SK-N-MC (cell line): ENCODE data around the gene GPN1.
A peak's percentile ranks its signal among the peaks of the same experiment; 100 is the strongest.
"Not testable (repeated sequence)": the region's sequence is repeated elsewhere in the genome, so short reads cannot be mapped to it uniquely, and the experiment has no call there.

Experiments
- DNase-seq: peaks from one replicate; pipeline ENCODE4 v3.0.0-alpha.2; 2011; ENCODE audit warnings: low read depth, low spot score
- H3K27ac ChIP-seq: fragments of 200-600 bp; sonication (generic); 2 replicates; pipeline ENCODE4 v1.5.1; 2016; ENCODE audit warnings: mixed run types
- H3K36me3 ChIP-seq: fragments of 200-600 bp; sonication (generic); 2 replicates; pipeline ENCODE4 v1.6.1; 2017; ENCODE audit warnings: antibody characterized with exemption, low read length, mixed read lengths; ENCODE audit not compliant: insufficient read depth
- H3K4me3 ChIP-seq: fragments of 200-600 bp; sonication (generic); 2 replicates; pipeline ENCODE4 v1.5.1; 2016
- H3K9ac ChIP-seq: fragments of 200-600 bp; sonication (generic); 2 replicates; pipeline ENCODE4 v1.8.0; 2017; ENCODE audit warnings: mixed run types, mixed read lengths; ENCODE audit not compliant: insufficient read length
- H3K9me3 ChIP-seq: fragments of 200-600 bp; sonication (generic); 2 replicates; pipeline ENCODE4 v1.6.1; 2017; ENCODE audit warnings: low read depth, mild to moderate bottlenecking, antibody characterized with exemption, low read length, moderate library complexity, mixed read lengths
- EZH2 ChIP-seq: fragments of 200-600 bp; sonication (generic); IDR thresholded peaks from one replicate; pipeline ENCODE4 v1.6.1; 2017; ENCODE audit warnings: antibody characterized with exemption
- FOXP2 ChIP-seq: optimal IDR thresholded peaks from 2 replicates; pipeline ENCODE3; 2011; ENCODE audit warnings: mild to moderate bottlenecking, moderate library complexity; ENCODE audit not compliant: insufficient read depth; ENCODE audit errors: extremely low read length, control extremely low read depth
- POLR2AphosphoS5 ChIP-seq: IDR thresholded peaks from 2 replicates; pipeline ENCODE4 v1.6.1; 2012; ENCODE audit warnings: mild to moderate bottlenecking, low read depth, low read length, borderline replicate concordance

Gene GPN1

DNA sequence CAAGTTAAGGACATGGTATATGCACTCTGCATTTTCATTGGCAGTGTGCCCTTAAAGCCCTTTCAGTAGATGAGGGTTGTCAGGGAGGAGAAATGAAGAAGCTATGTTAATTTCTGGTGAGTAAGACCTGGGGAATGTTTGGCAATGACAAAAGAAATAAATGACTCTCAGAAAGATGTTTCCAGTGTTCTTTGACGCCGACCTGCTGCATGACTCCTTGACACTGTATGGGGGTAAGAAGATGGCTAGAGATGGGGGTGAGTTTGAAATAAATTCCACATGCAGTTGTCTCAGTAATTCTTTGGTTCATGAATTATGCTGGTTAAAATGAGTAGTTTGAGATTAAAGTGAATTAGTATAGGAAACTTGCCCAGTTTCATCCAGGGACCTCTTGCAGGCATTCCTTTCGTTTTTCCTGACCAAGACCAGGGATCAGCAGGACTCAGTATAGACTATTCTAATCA is 5.9 kb upstream of the GPN1 start:
- Histone ChIP-seq H3K4me3 (no peak overlapping the region), H3K27ac (no peak overlapping the region), H3K9ac (no peak overlapping the region), H3K36me3 (peaks cover 48% of the 10 kb centered on the region), H3K9me3 (no peaks in the 10 kb centered on the region)
- TF ChIP-seq POLR2AphosphoS5 (no peak), FOXP2 (no peak), EZH2 (no peak)
- DNase-seq: no peak

GRCh38 chr2:27624943-27625342 is 3.9 kb upstream of the GPN1 start:
- Histone ChIP-seq H3K27ac (no peak overlapping the region), H3K9ac (no peak overlapping the region), H3K36me3 (peaks cover 33% of the 10 kb centered on the region), H3K4me3 (no peak overlapping the region), H3K9me3 (no peaks in the 10 kb centered on the region)
- no peak for DNase-seq
- TF ChIP-seq POLR2AphosphoS5 (no peak), EZH2 (no peak), FOXP2 (no peak)

- H3K36me3 ChIP-seq: peaks cover 30% of the 10 kb centered on the region
- not testable (repeated sequence) for DNase-seq, H3K9ac ChIP-seq, H3K9me3 ChIP-seq, H3K4me3 ChIP-seq, H3K27ac ChIP-seq
These were observed 2.5 kb upstream of the GPN1 start for GRCh38 chr2:27626323-27626722.

- peaks cover 29% of the 10 kb centered on the region for H3K36me3 ChIP-seq
- not testable (repeated sequence) for H3K9ac ChIP-seq, H3K4me3 ChIP-seq, DNase-seq, H3K27ac ChIP-seq, H3K9me3 ChIP-seq
These were observed 1.9 kb upstream of the GPN1 start for GRCh38 chr2:27626921-27627320.

DNA sequence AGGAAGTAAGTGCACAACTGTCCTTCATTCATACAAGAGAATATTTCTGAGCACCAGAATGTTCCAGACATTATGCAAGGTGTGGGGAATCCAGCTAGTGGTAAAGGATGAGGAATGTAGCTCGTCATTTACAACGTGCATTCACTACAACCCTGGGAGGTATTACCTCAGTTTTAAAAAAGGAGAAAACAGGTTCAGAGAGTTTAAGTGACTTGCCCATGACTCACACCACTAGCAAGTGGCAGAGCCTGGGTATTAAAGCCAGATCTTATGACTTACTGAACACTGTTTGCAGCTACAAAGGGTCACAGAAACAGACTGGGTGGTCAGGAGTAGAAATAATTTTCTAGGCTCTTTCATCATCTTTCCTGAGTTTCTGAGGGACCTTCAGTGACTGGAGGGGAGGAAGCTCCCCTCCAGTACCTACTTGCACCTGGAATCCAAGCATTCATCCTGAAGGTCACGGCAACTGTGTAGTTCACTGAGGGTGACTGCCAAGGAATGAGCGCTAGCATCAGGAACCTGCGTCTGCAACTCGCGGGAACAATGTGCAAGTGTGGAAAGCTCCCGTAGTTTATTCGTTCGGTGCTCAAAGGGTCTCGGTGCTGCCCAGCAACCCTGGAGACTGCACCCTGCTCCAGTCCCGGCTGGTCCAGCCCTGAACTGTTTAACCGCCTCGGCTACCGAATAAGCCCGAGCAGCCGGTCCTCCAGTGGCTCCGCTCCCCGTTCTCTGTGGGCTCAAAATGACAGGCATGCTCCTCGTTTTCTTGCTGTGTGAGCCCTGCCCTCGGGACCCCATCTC is 685 bp upstream of the GPN1 start:
- TF ChIP-seq FOXP2 (no peak), POLR2AphosphoS5 (no peak), EZH2 (no peak)
- peak overlapping the region; percentile 93 for H3K9ac ChIP-seq
- H3K9me3 ChIP-seq: no peaks in the 10 kb centered on the region
- H3K4me3 ChIP-seq: peak overlapping the region; percentile 96
- H3K27ac ChIP-seq: no peak overlapping the region
- peaks cover 28% of the 10 kb centered on the region for H3K36me3 ChIP-seq
- no peak for DNase-seq

DNA sequence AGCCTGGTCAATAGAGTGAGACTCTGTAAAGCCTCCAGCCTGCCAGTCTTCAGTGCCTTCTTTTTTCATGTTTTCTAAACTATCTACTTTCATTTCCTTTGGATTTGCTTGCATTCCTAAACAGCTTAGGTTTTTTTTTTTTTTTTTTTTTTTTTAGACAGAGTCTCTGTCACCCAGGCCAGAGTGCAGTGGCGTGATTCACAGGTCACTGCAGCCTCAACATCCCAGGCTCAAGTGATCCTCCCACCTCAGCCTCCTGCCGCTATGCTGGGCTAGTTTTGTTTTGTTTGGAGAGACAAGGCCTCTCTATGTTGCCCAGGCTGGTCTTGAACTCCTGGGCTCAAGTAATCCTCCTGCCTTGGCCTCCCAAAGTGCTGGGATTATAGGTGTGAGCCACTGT is 1.4 kb downstream of the GPN1 start:
- not testable (repeated sequence) for DNase-seq, H3K27ac ChIP-seq, H3K9me3 ChIP-seq, H3K9ac ChIP-seq, H3K4me3 ChIP-seq
- peaks cover 43% of the 10 kb centered on the region for H3K36me3 ChIP-seq

- Histone ChIP-seq H3K9ac (no peak overlapping the region), H3K4me3 (no peak overlapping the region), H3K36me3 (peaks cover 68% of the 10 kb centered on the region), H3K27ac (no peak overlapping the region), H3K9me3 (no peaks in the 10 kb centered on the region)
- no peak for DNase-seq
- TF ChIP-seq FOXP2 (no peak), POLR2AphosphoS5 (no peak), EZH2 (no peak)
These were observed 5.4 kb downstream of the GPN1 start for GRCh38 chr2:27634291-27634690.

- no peak overlapping the region for H3K27ac ChIP-seq
- no peak for DNase-seq
- H3K9me3 ChIP-seq: no peaks in the 10 kb centered on the region
- no peak overlapping the region for H3K9ac ChIP-seq
- TF ChIP-seq FOXP2: no peak
- no peak for TF ChIP-seq EZH2
- no peak for TF ChIP-seq POLR2AphosphoS5
- H3K36me3 ChIP-seq: peaks cover 79% of the 10 kb centered on the region
- H3K4me3 ChIP-seq: no peak overlapping the region
These were observed 7.9 kb downstream of the GPN1 start for GRCh38 chr2:27636766-27637165.

- TF ChIP-seq EZH2 (no peak), POLR2AphosphoS5 (no peak), FOXP2 (no peak)
- H3K9me3 ChIP-seq: no peaks in the 10 kb centered on the region
- no peak overlapping the region for H3K9ac ChIP-seq
- peaks cover 73% of the 10 kb centered on the region for H3K36me3 ChIP-seq
- no peak overlapping the region for H3K27ac ChIP-seq
- DNase-seq: no peak
- no peak overlapping the region for H3K4me3 ChIP-seq
These were observed 9.3 kb downstream of the GPN1 start for GRCh38 chr2:27638037-27638637.

DNA sequence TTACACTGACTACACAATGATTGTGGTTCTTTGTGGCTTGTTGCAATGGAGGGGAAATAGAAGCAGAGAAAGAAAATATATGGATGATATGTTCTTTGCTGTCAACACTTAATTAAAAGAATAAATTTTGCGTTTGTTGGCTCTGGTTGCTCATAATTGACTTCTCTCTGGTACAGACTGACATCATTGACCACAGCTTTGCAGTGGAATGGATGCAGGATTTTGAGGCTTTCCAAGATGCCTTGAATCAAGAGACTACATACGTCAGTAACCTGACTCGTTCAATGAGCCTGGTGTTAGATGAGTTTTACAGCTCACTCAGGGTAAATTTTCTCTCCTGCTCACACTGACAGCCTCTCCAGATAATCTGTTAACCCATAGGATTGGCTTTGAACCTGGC is 9.9 kb downstream of the GPN1 start:
- Histone ChIP-seq H3K27ac (no peak overlapping the region), H3K9ac (no peak overlapping the region), H3K36me3 (peaks cover 71% of the 10 kb centered on the region), H3K4me3 (no peak overlapping the region), H3K9me3 (no peaks in the 10 kb centered on the region)
- DNase-seq: no peak
- TF ChIP-seq EZH2 (no peak), POLR2AphosphoS5 (no peak), FOXP2 (no peak)
